Activated CD4-positive, alpha-beta T cell treated with anti-CD3 and anti-CD28 coated beads, Interleukin-2, amount 50 U/mL, for 4 hours (primary cell): ENCODE results near the gene PPP4R4.
"Not testable (repeated sequence)": the region's sequence is repeated elsewhere in the genome, so short reads cannot be mapped to it uniquely, and the experiment has no call there.

Experiments used
- DNase-seq, 2 experiments: peaks; one replicate each; pipeline ENCODE4 v3.0.0-alpha.2; 2020

The PPP4R4 gene

GRCh38 chr14:94282991-94283723 lies 109.0 kb downstream of the PPP4R4 start:
- no peak for DNase-seq

GRCh38 chr14:94284221-94284620 lies 110.1 kb downstream of the PPP4R4 start:
- no peak for DNase-seq

- DNase-seq, result no peak
These were observed 111.0 kb downstream of the PPP4R4 start for GRCh38 chr14:94285158-94285557.

- DNase-seq, result no peak
These were observed 114.7 kb downstream of the PPP4R4 start for GRCh38 chr14:94288610-94289465.

GRCh38 chr14:94290197-94290596 lies 116.1 kb downstream of the PPP4R4 start:
- DNase-seq, result no peak

GRCh38 chr14:94291159-94291905 lies 117.2 kb downstream of the PPP4R4 start:
- DNase-seq, result no peak

- DNase-seq, result no peak
These were observed 117.9 kb downstream of the PPP4R4 start for GRCh38 chr14:94291906-94292525.

- no peak for DNase-seq
These were observed 118.4 kb downstream of the PPP4R4 start for GRCh38 chr14:94292526-94292871.

- DNase-seq, result no peak
These were observed 118.9 kb downstream of the PPP4R4 start, which contains the start of gene SERPINA10 for GRCh38 chr14:94292872-94293577. SERPINA10 (minus strand) TSS chr14:94293268; CDS start chr14:94290593, 2,675 bp downstream.

GRCh38 chr14:94293578-94293924 lies 119.4 kb downstream of the PPP4R4 start:
- no peak for DNase-seq

GRCh38 chr14:94295360-94296180 lies 121.4 kb downstream of the PPP4R4 start:
- no peak for DNase-seq

- not testable (repeated sequence) for DNase-seq
These were observed 122.0 kb downstream of the PPP4R4 start for GRCh38 chr14:94296181-94296545.

- DNase-seq, result no peak
These were observed 124.0 kb downstream of the PPP4R4 start for GRCh38 chr14:94298130-94298529.

- DNase-seq, result no peak
These were observed 129.0 kb downstream of the PPP4R4 start for GRCh38 chr14:94303111-94303510.

- no peak for DNase-seq
These were observed 130.1 kb downstream of the PPP4R4 start for GRCh38 chr14:94304243-94304642.

- DNase-seq, result no peak
These were observed 131.5 kb downstream of the PPP4R4 start for GRCh38 chr14:94305620-94306019.

GRCh38 chr14:94306047-94306978 lies 132.2 kb downstream of the PPP4R4 start:
- DNase-seq, result no peak

- DNase-seq, result no peak
These were observed 133.4 kb downstream of the PPP4R4 start for GRCh38 chr14:94307410-94307992.

GRCh38 chr14:94309721-94310120 lies 135.6 kb downstream of the PPP4R4 start:
- DNase-seq, result no peak

- no peak for DNase-seq
These were observed 136.1 kb downstream of the PPP4R4 start for GRCh38 chr14:94310248-94310647.
